DOHH2 (cell line): Measurements from ENCODE around the gene NCKAP5.

Experiments used
- H3F3A ChIP-seq: fragments of 200-600 bp; sonication (generic), shearing (Covaris generic); 2 replicates; pipeline ENCODE4 v1.6.0; 2016; ENCODE audit warnings: antibody characterized with exemption, mild to moderate bottlenecking; ENCODE audit not compliant: control insufficient read depth, insufficient read depth
- H3K27ac ChIP-seq: fragments of 200-600 bp; sonication (generic); 2 replicates; pipeline ENCODE4 v1.5.1; 2014; ENCODE audit warnings: low read depth, mild to moderate bottlenecking, low read length, moderate library complexity
- H3K27me3 ChIP-seq: fragments of 200-600 bp; sonication (generic); 2 replicates; pipeline ENCODE4 v1.6.1; 2014; ENCODE audit warnings: mild to moderate bottlenecking, low read length, mixed read lengths; ENCODE audit not compliant: control insufficient read depth
- H3K36me3 ChIP-seq: fragments of 200-600 bp; sonication (generic); 2 replicates; pipeline ENCODE4 v1.6.1; 2014; ENCODE audit warnings: mild to moderate bottlenecking, low read length, moderate library complexity, mixed read lengths; ENCODE audit not compliant: control insufficient read depth
- H3K4me1 ChIP-seq: fragments of 200-600 bp; sonication (generic); 2 replicates; pipeline ENCODE4 v1.6.1; 2014; ENCODE audit warnings: mild to moderate bottlenecking, low read length, mixed read lengths; ENCODE audit not compliant: control insufficient read depth
- H3K4me2 ChIP-seq: fragments of 200-600 bp; sonication (generic); 2 replicates; pipeline ENCODE4 v1.6.0; 2014; ENCODE audit warnings: mild to moderate bottlenecking, low read length, moderate library complexity
- H3K4me3 ChIP-seq: fragments of 200-600 bp; sonication (generic); 2 replicates; pipeline ENCODE4 v1.5.1; 2014; ENCODE audit warnings: mild to moderate bottlenecking, low read length, mixed read lengths
- H3K79me2 ChIP-seq: fragments of 200-600 bp; sonication (generic); 2 replicates; pipeline ENCODE4 v1.6.1; 2014; ENCODE audit warnings: mild to moderate bottlenecking, low read length, mixed read lengths; ENCODE audit not compliant: control insufficient read depth
- H3K9me2 ChIP-seq: fragments of 200-600 bp; sonication (generic); replicated peaks from 2 replicates; pipeline ENCODE4 v1.6.1; 2014; ENCODE audit warnings: mild to moderate bottlenecking, low read length, mixed read lengths; ENCODE audit not compliant: control insufficient read depth
- H3K9me3 ChIP-seq: fragments of 200-600 bp; sonication (generic); 2 replicates; pipeline ENCODE4 v1.6.1; 2014; ENCODE audit warnings: antibody characterized with exemption, low read length, mixed read lengths; ENCODE audit not compliant: control insufficient read depth, insufficient read depth
- H4K20me1 ChIP-seq: fragments of 200-600 bp; sonication (generic); 2 replicates; pipeline ENCODE4 v1.6.0; 2014; ENCODE audit warnings: low read depth, mild to moderate bottlenecking, antibody characterized with exemption, low read length, moderate library complexity; ENCODE audit not compliant: control insufficient read depth, insufficient read depth
- EZH2phosphoT487 ChIP-seq: fragments of 200-600 bp; sonication (generic); IDR thresholded peaks from 2 replicates; pipeline ENCODE4 v1.6.1; 2017; ENCODE audit warnings: borderline replicate concordance, mild to moderate bottlenecking, antibody characterized with exemption, low read length, moderate library complexity, mixed read lengths
- TF ChIP-seq, protein P1 (sequence below): fragments of 200-600 bp; sonication (generic); IDR thresholded peaks from one replicate; pipeline ENCODE4 v1.5.1; 2014; ENCODE audit warnings: antibody characterized with exemption, mild to moderate bottlenecking, low read depth, low read length; ENCODE audit not compliant: poor library complexity, severe bottlenecking

The NCKAP5 gene

GRCh38 chr2:132859590-132859989 lies 708.7 kb downstream of the NCKAP5 start:
- Histone ChIP-seq H3K9me3 (no peaks in the 10 kb centered on the region), H3K27me3 (no peaks in the 10 kb centered on the region), H3K4me3 (no peak overlapping the region), H3K79me2 (no peaks in the 10 kb centered on the region), H3K4me2 (no peak overlapping the region), H3K4me1 (no peaks in the 10 kb centered on the region), H3F3A (no peaks in the 10 kb centered on the region), H4K20me1 (no peaks in the 10 kb centered on the region), H3K36me3 (no peaks in the 10 kb centered on the region), H3K9me2 (no peaks in the 10 kb centered on the region), H3K27ac (no peak overlapping the region)
- no peak for TF ChIP-seq EZH2phosphoT487
- TF ChIP-seq, protein P1, sequence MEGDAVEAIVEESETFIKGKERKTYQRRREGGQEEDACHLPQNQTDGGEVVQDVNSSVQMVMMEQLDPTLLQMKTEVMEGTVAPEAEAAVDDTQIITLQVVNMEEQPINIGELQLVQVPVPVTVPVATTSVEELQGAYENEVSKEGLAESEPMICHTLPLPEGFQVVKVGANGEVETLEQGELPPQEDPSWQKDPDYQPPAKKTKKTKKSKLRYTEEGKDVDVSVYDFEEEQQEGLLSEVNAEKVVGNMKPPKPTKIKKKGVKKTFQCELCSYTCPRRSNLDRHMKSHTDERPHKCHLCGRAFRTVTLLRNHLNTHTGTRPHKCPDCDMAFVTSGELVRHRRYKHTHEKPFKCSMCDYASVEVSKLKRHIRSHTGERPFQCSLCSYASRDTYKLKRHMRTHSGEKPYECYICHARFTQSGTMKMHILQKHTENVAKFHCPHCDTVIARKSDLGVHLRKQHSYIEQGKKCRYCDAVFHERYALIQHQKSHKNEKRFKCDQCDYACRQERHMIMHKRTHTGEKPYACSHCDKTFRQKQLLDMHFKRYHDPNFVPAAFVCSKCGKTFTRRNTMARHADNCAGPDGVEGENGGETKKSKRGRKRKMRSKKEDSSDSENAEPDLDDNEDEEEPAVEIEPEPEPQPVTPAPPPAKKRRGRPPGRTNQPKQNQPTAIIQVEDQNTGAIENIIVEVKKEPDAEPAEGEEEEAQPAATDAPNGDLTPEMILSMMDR: no peak

DNA sequence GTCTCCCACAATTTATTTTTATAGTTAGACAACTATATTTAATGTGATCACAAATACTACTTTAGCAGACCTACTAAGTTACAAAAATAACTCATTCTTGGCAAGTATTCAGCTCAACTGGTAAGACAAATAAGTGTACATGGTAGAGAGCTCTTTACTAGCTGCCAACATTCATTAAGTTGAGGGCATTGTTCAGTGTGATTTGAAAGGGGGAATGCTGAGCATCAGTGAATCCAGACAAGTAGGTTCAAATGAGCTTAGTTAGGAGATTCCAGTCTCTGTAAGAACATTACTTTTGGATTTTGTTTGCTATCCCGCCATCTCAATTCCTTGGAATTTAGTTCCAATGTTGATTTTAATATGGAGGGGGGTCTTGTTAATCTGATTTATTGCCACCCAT lies 710.9 kb downstream of the NCKAP5 start:
- H3K79me2 ChIP-seq: no peaks in the 10 kb centered on the region
- H3K27me3 ChIP-seq: no peaks in the 10 kb centered on the region
- no peak overlapping the region for H3K4me2 ChIP-seq
- H4K20me1 ChIP-seq: no peaks in the 10 kb centered on the region
- TF ChIP-seq, protein P1: no peak
- no peak for TF ChIP-seq EZH2phosphoT487
- H3K36me3 ChIP-seq: no peaks in the 10 kb centered on the region
- H3K4me3 ChIP-seq: no peak overlapping the region
- H3F3A ChIP-seq: no peaks in the 10 kb centered on the region
- no peaks in the 10 kb centered on the region for H3K9me2 ChIP-seq
- no peak overlapping the region for H3K27ac ChIP-seq
- H3K9me3 ChIP-seq: no peaks in the 10 kb centered on the region
- no peaks in the 10 kb centered on the region for H3K4me1 ChIP-seq

GRCh38 chr2:132850688-132851087 lies 717.6 kb downstream of the NCKAP5 start:
- Histone ChIP-seq H3K27ac (no peak overlapping the region), H3K36me3 (no peaks in the 10 kb centered on the region), H3K27me3 (no peaks in the 10 kb centered on the region), H4K20me1 (no peaks in the 10 kb centered on the region), H3K4me3 (no peak overlapping the region), H3K4me2 (no peak overlapping the region), H3F3A (no peaks in the 10 kb centered on the region), H3K9me2 (no peaks in the 10 kb centered on the region), H3K9me3 (no peaks in the 10 kb centered on the region), H3K4me1 (no peaks in the 10 kb centered on the region), H3K79me2 (no peaks in the 10 kb centered on the region)
- no peak for TF ChIP-seq EZH2phosphoT487
- TF ChIP-seq, protein P1: no peak

DNA sequence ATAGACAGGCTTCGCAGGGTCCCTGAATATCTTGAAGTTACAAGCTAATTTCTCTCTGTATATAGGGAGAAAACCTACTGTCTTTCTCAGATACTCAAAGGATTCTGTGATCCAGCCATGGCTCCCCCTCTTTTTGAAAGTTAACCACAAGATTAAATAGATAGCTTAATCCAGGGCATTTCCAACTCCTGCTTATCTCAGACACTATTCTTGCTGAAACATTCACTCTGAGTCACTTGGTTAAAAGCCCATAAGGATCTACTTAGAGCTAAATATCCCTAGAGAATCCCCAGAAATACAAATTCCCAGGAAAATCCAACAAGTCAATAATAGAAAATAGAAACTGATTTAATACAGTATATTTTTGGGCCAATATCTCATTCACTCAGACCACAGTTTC lies 719.1 kb downstream of the NCKAP5 start:
- no peaks in the 10 kb centered on the region for H4K20me1 ChIP-seq
- H3K9me2 ChIP-seq: no peaks in the 10 kb centered on the region
- H3F3A ChIP-seq: no peaks in the 10 kb centered on the region
- no peak overlapping the region for H3K27ac ChIP-seq
- H3K4me2 ChIP-seq: no peak overlapping the region
- H3K36me3 ChIP-seq: no peaks in the 10 kb centered on the region
- no peak for TF ChIP-seq EZH2phosphoT487
- TF ChIP-seq, protein P1: no peak
- H3K4me1 ChIP-seq: no peaks in the 10 kb centered on the region
- H3K27me3 ChIP-seq: no peaks in the 10 kb centered on the region
- no peak overlapping the region for H3K4me3 ChIP-seq
- no peaks in the 10 kb centered on the region for H3K9me3 ChIP-seq
- no peaks in the 10 kb centered on the region for H3K79me2 ChIP-seq
